ENCODE data around the gene TLCD3B. TPM values are rescaled to one million over a fixed set of nuclear protein-coding genes. Genes with fewer than 3 reads are reported as not detected.
"Not testable (repeated sequence)": the region's sequence is repeated elsewhere in the genome, so short reads cannot be mapped to it uniquely, and the experiment has no call there.

TLCD3B gene
- polyA plus RNA-seq, 1 donor, result 1.6 TPM

- DNase-seq, result no peak
Measured at GRCh38 chr16:30060836-30061554, 29.9 kb upstream of the TLCD3B start.

GRCh38 chr16:30060346-30060745 lies 29.3 kb upstream of the TLCD3B start:
- no peak for DNase-seq

- DNase-seq, result no peak
Measured at GRCh38 chr16:30054959-30055553, 24.0 kb upstream of the TLCD3B start.

- DNase-seq, result no peak
Measured at GRCh38 chr16:30054451-30054850, 23.4 kb upstream of the TLCD3B start.

- no peak for DNase-seq
Measured at GRCh38 chr16:30053376-30054015, 22.4 kb upstream of the TLCD3B start.

GRCh38 chr16:30052671-30053372 lies 21.8 kb upstream of the TLCD3B start:
- peak; percentile 92 for DNase-seq

- no peak for DNase-seq
Measured at GRCh38 chr16:30051518-30051917, 20.4 kb upstream of the TLCD3B start.

GRCh38 chr16:30049871-30050270 lies 18.8 kb upstream of the TLCD3B start:
- DNase-seq, result no peak

- DNase-seq, result no peak
Measured at GRCh38 chr16:30046588-30046987, 15.5 kb upstream of the TLCD3B start.

GRCh38 chr16:30046178-30046577 lies 15.1 kb upstream of the TLCD3B start:
- no peak for DNase-seq

- no peak for DNase-seq
Measured at GRCh38 chr16:30041841-30042240, 10.8 kb upstream of the TLCD3B start.

GRCh38 chr16:30040690-30041089 lies 9.6 kb upstream of the TLCD3B start:
- DNase-seq, result not testable (repeated sequence)

- DNase-seq, result no peak
Measured at GRCh38 chr16:30040221-30040620, 9.2 kb upstream of the TLCD3B start.

- DNase-seq, result no peak
Measured at GRCh38 chr16:30033270-30033669, 2.2 kb upstream of the TLCD3B start.

- peak; percentile 29 for DNase-seq
Measured at GRCh38 chr16:30032083-30032819, 1.2 kb upstream of the TLCD3B start.

GRCh38 chr16:30031477-30031918 lies 427 bp upstream of the TLCD3B start:
- no peak for DNase-seq

GRCh38 chr16:30030011-30030685 lies 923 bp downstream of the TLCD3B start:
- no peak for DNase-seq

GRCh38 chr16:30028438-30029076 lies 2.5 kb downstream of the TLCD3B start:
- DNase-seq, result no peak

GRCh38 chr16:30027588-30028437 lies 3.3 kb downstream of the TLCD3B start:
- no peak for DNase-seq

GRCh38 chr16:30026449-30026848 lies 4.6 kb downstream of the TLCD3B start:
- DNase-seq, result no peak
